Neutrophil (primary cell): ENCODE data around the gene GRIPAP1.

ENCODE experiments used
- H3K27ac ChIP-seq: fragments of 200-600 bp; sonication (generic); 2 replicates; pipeline ENCODE4 v1.5.1; 2016; ENCODE audit warnings: mild to moderate bottlenecking, moderate library complexity
- H3K27me3 ChIP-seq: fragments of 200-600 bp; sonication (generic); 2 replicates; pipeline ENCODE4 v1.6.0; 2016; ENCODE audit warnings: mild to moderate bottlenecking
- H3K36me3 ChIP-seq: fragments of 200-600 bp; sonication (generic); 2 replicates; pipeline ENCODE4 v1.5.1; 2017
- H3K4me1 ChIP-seq, 2 experiments: fragments of 200-600 bp in 1 of 2; sonication (generic) in 1 of 2; 1 replicate in 1 of 2; 2 replicates in 1 of 2; pipeline versions ENCODE4 v1.5.1 to v1.6.1; 2013 to 2016; ENCODE audit warnings: low read depth in 1 of 2, low read length in 1 of 2, mild to moderate bottlenecking in 1 of 2, moderate library complexity in 1 of 2; ENCODE audit not compliant: control insufficient read depth in 1 of 2, insufficient read depth in 1 of 2
- H3K4me3 ChIP-seq, 2 experiments: fragments of 200-600 bp in 1 of 2; sonication (generic) in 1 of 2; 1 replicate in 1 of 2; 2 replicates in 1 of 2; pipeline ENCODE4 v1.5.1; 2013 to 2016; ENCODE audit warnings: low read depth in 1 of 2, low read length in 1 of 2, mild to moderate bottlenecking in 1 of 2, moderate library complexity in 1 of 2
- H3K9me3 ChIP-seq: fragments of 200-600 bp; sonication (generic); 2 replicates; pipeline ENCODE4 v1.5.1; 2016
- TF ChIP-seq, protein P1 (sequence below): fragments of 200-600 bp; sonication (generic); IDR thresholded peaks from 2 replicates; pipeline ENCODE4 v1.5.1; 2016; ENCODE audit warnings: antibody characterized with exemption

Gene GRIPAP1, protein sequence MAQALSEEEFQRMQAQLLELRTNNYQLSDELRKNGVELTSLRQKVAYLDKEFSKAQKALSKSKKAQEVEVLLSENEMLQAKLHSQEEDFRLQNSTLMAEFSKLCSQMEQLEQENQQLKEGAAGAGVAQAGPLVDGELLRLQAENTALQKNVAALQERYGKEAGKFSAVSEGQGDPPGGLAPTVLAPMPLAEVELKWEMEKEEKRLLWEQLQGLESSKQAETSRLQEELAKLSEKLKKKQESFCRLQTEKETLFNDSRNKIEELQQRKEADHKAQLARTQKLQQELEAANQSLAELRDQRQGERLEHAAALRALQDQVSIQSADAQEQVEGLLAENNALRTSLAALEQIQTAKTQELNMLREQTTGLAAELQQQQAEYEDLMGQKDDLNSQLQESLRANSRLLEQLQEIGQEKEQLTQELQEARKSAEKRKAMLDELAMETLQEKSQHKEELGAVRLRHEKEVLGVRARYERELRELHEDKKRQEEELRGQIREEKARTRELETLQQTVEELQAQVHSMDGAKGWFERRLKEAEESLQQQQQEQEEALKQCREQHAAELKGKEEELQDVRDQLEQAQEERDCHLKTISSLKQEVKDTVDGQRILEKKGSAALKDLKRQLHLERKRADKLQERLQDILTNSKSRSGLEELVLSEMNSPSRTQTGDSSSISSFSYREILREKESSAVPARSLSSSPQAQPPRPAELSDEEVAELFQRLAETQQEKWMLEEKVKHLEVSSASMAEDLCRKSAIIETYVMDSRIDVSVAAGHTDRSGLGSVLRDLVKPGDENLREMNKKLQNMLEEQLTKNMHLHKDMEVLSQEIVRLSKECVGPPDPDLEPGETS

DNA sequence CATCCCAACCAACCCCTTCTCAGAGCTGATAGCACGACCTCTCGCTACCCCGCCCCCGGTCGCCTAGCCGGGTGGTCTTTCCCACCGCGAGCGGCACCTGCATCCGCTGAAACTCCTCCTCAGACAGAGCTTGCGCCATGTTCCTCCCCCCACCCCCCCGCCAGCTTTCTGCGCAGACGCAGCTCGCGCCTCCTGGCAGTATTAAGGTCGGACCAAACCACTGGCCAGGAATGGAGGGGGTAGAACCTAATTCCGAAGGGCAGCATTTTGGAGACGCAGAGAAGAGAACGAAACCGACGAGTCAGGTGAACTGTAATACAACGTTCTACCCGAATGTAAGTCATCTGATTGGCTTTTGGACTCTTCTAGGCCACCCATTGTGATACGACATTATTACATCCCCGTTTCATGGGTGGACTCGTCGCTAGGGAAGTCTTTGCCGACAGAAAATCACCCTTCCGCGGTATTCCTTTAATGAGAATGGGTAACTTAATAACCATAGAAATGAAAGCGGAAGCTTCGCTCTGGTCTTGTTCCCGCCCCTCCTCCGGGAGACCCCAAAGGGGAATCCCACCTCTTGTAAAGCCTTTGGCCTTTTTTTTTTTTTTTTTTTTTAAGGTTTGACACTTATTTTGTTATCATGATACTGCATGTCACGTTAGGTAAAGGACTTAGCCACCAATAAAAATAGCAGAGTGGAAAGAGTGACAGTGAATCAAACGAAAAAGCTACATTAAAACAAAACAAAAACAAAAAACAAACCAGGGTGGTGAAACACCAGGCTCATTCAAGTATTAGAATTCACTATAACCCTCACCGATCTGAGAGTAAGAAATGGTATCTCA, at the start of gene GRIPAP1:
Gene GRIPAP1 (minus strand): TSS at position 174 of the 845 bp plus-strand sequence. CDS start 35 bp downstream, at position 139.
- Histone ChIP-seq H3K36me3 (peaks cover 15% of the 10 kb centered on the region), H3K9me3 (no peaks in the 10 kb centered on the region), H3K4me1 (peaks cover 9 to 11% of the 10 kb centered on the region in 2 experiments), H3K27me3 (no peaks in the 10 kb centered on the region), H3K4me3 (peak within 1 kb of the TSS; percentile 74 to 89), H3K27ac (peak within 1 kb of the TSS; percentile 96)
- TF ChIP-seq, protein P1, sequence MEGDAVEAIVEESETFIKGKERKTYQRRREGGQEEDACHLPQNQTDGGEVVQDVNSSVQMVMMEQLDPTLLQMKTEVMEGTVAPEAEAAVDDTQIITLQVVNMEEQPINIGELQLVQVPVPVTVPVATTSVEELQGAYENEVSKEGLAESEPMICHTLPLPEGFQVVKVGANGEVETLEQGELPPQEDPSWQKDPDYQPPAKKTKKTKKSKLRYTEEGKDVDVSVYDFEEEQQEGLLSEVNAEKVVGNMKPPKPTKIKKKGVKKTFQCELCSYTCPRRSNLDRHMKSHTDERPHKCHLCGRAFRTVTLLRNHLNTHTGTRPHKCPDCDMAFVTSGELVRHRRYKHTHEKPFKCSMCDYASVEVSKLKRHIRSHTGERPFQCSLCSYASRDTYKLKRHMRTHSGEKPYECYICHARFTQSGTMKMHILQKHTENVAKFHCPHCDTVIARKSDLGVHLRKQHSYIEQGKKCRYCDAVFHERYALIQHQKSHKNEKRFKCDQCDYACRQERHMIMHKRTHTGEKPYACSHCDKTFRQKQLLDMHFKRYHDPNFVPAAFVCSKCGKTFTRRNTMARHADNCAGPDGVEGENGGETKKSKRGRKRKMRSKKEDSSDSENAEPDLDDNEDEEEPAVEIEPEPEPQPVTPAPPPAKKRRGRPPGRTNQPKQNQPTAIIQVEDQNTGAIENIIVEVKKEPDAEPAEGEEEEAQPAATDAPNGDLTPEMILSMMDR = no peak

DNA sequence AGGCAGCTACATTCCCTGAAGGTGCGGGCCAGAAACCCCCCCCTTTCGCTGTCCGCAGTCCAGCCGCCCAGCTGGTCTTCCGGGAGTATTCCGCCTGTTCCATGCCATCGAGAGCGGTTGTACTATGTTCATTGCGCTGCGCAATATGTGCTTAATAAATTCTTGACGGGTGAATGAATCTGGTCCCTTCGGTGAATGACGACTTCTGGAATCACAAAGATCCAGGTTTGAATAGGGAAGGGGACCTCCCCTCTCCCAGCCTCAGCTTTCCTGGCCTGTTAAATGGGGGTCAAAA, 41.9 kb upstream of the GRIPAP1 start:
- Histone ChIP-seq H3K36me3 (peaks cover 12% of the 10 kb centered on the region), H3K4me3 (peak overlapping the region; percentile 57 to 61), H3K27ac (peak overlapping the region; percentile 98), H3K4me1 (peaks cover 24 to 40% of the 10 kb centered on the region in 2 experiments), H3K27me3 (no peaks in the 10 kb centered on the region), H3K9me3 (no peaks in the 10 kb centered on the region)
- TF ChIP-seq, protein P1 = no peak

DNA sequence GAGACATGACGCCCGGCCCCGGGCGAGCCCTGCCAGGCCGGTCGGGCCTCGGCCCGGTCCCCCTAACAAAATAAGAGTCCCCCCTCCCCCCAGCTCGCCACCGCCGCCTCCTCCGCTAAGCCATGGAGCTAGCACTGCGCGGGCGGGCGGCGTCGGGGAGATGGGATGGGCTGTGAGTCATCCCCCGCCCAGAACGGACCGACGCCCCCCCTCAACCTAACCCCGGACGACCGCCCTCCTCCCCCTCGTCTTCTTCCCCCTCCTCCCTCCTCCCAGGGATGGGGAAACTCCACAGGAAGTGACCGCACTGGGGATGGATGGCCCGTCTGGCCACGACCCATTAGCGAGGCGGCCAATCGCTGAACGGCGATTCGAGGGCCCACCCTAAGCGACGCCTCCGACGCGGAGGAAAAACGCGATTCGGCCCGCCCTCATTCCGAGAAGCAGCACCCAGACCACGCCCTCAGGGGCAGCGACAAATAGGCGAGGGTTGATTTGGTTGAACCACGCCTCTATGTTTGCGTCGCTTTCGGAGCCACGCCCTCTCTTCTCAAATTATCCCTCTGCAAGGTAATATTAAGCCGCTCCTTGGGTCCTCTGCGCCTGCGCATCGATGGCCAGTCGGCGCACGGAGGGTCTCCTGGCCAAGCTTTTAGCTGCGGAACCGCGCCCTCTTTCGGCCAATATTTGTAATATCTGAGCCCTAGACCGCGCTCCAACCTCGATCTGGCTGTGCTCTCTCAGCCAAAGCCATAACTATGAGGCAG, 41.3 kb upstream of the GRIPAP1 start, which contains the start of gene TFE3:
Gene TFE3 (minus strand): TSS at position 138 of the 767 bp plus-strand sequence. CDS start 131 bp downstream, at position 7.
- Histone ChIP-seq H3K36me3 (peaks cover 17% of the 10 kb centered on the region), H3K27ac (peak within 1 kb of the TSS; percentile 98), H3K4me1 (peaks cover 28 to 45% of the 10 kb centered on the region in 2 experiments), H3K9me3 (no peaks in the 10 kb centered on the region), H3K4me3 (peak within 1 kb of the TSS; percentile 71 to 93), H3K27me3 (no peaks in the 10 kb centered on the region)
- TF ChIP-seq, protein P1 = peak; percentile 67

DNA sequence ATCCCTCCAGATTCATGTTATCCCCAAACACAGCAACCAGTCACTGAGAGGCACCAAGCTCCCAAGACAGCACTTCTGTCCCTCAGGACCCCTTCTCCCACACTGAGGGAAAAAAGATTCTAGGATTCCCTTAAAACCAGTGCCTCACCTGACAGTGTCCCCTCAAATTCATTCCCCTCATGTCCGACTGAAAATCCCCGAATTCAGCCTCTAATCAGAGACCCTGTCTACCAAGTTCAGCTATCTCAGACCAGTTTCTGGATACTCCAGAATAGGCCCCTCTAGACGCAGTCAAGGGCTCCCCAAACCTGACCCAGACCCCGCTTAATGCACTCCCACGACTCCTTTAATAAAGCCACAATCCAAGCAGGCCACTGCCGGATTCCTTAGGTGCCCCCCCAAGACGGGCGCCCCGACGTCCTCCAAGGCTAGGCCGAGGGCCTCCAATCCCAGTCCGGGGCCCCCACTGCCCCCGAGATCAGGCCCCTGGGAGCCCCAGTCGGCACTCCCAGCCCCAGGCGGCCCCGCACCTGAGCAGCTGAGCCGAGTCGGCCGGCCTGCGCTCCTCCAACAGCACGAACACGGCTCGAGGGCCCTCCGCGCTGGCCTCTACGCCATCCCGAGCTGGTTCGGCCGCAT, 40.6 kb upstream of the GRIPAP1 start:
- H3K36me3 ChIP-seq = peaks cover 24% of the 10 kb centered on the region
- peak overlapping the region; percentile 98 for H3K27ac ChIP-seq
- peak overlapping the region; percentile 71 to 93 for H3K4me3 ChIP-seq
- no peaks in the 10 kb centered on the region for H3K9me3 ChIP-seq
- H3K27me3 ChIP-seq = no peaks in the 10 kb centered on the region
- peaks cover 28 to 49% of the 10 kb centered on the region in 2 experiments for H3K4me1 ChIP-seq
- TF ChIP-seq, protein P1 = no peak
